A673 (cell line): ENCODE results near the gene AMOTL1. TPM values are rescaled to one million over a fixed set of nuclear protein-coding genes. Genes with fewer than 3 reads are reported as not detected.
A peak's percentile ranks its signal among the peaks of the same experiment; 100 is the strongest.

Experiments used
- BruUV-seq: library from RNA; stranded (reverse); fragments of 400-500 nt; replicated peaks from 2 replicates; lab custom pipeline; 2021; lab: Mats Ljungman, UMichigan
- CTCF ChIA-PET: fragments of 300-600 bp; sonication (Branson Sonifier 250); formaldehyde crosslinking; loops from one replicate; lab custom pipeline; 2022; ENCODE audit warnings: antibody characterized with exemption; lab: Charles Lee
- POLR2A ChIA-PET: fragments of 300-600 bp; sonication (Branson Sonifier 250); formaldehyde crosslinking; loops from one replicate; lab custom pipeline; 2022; ENCODE audit warnings: antibody characterized with exemption; ENCODE audit not compliant: low non-redundant PET; lab: Charles Lee
- DNase-seq: peaks from one replicate; pipeline ENCODE4 v3.0.0-alpha.2; 2015; ENCODE audit warnings: low spot score
- H3K27ac ChIP-seq: fragments of 200-600 bp; sonication (generic); 2 replicates; pipeline ENCODE4 v1.5.1; 2016; ENCODE audit warnings: mixed run types, low read depth, mild to moderate bottlenecking, mixed read lengths, antibody characterized with exemption, low read length; ENCODE audit not compliant: poor library complexity, severe bottlenecking
- H3K27me3 ChIP-seq: fragments of 200-600 bp; sonication (generic); replicated peaks from 2 replicates; pipeline ENCODE4 v1.6.1; 2017; ENCODE audit warnings: mixed run types, low read depth, mild to moderate bottlenecking, mixed read lengths, antibody characterized with exemption, low read length; ENCODE audit not compliant: insufficient read depth, poor library complexity
- H3K36me3 ChIP-seq: fragments of 200-600 bp; sonication (generic); 2 replicates; pipeline ENCODE4 v1.6.1; 2016; ENCODE audit warnings: mixed run types, mild to moderate bottlenecking, mixed read lengths, antibody characterized with exemption, low read length; ENCODE audit not compliant: insufficient read depth, poor library complexity, severe bottlenecking
- H3K4me1 ChIP-seq: fragments of 200-600 bp; sonication (generic); 2 replicates; pipeline ENCODE4 v1.6.1; 2017; ENCODE audit warnings: mixed run types, mild to moderate bottlenecking, mixed read lengths, antibody characterized with exemption, low read length; ENCODE audit not compliant: insufficient read depth, poor library complexity, severe bottlenecking
- H3K4me3 ChIP-seq: fragments of 200-600 bp; sonication (generic); 2 replicates; pipeline ENCODE4 v1.5.1; 2016; ENCODE audit warnings: low read depth, mixed run types, mild to moderate bottlenecking, mixed read lengths, low read length; ENCODE audit not compliant: poor library complexity, severe bottlenecking
- H3K9me3 ChIP-seq: fragments of 200-600 bp; sonication (generic); 2 replicates; pipeline ENCODE4 v1.6.1; 2016; ENCODE audit warnings: mixed run types, low read depth, mild to moderate bottlenecking, mixed read lengths, antibody characterized with exemption, low read length; ENCODE audit not compliant: poor library complexity, severe bottlenecking
- CTCF ChIP-seq: fragments of 300-800, 200-600 bp; sonication (generic); conservative IDR thresholded peaks from 2 replicates; pipeline ENCODE4 v1.5.1; 2017; ENCODE audit warnings: low read depth, mild to moderate bottlenecking, antibody characterized with exemption, low read length, moderate library complexity, mixed read lengths
- EZH2 ChIP-seq: fragments of 200-600 bp; sonication (generic); IDR thresholded peaks from 2 replicates; pipeline ENCODE4 v1.6.1; 2017; ENCODE audit warnings: borderline replicate concordance, low read depth, mild to moderate bottlenecking, mixed read lengths, antibody characterized with exemption, low read length; ENCODE audit not compliant: poor library complexity, severe bottlenecking
- intact Hi-C: fragments of 100-400 bp; cut with micrococcal nuclease; formaldehyde crosslinking; loops from one replicate; pipeline ENCODE4 v1.10.0; 2022; ENCODE audit not compliant: unreplicated experiment
- total RNA-seq: library from RNA; stranded (reverse); gene quantifications from 2 replicates; pipeline ENCODE4 v1.2.3, GENCODE V29; 2021

AMOTL1 gene
- total RNA-seq, 1 experiment from 2014 or later = 68.5 TPM

DNA sequence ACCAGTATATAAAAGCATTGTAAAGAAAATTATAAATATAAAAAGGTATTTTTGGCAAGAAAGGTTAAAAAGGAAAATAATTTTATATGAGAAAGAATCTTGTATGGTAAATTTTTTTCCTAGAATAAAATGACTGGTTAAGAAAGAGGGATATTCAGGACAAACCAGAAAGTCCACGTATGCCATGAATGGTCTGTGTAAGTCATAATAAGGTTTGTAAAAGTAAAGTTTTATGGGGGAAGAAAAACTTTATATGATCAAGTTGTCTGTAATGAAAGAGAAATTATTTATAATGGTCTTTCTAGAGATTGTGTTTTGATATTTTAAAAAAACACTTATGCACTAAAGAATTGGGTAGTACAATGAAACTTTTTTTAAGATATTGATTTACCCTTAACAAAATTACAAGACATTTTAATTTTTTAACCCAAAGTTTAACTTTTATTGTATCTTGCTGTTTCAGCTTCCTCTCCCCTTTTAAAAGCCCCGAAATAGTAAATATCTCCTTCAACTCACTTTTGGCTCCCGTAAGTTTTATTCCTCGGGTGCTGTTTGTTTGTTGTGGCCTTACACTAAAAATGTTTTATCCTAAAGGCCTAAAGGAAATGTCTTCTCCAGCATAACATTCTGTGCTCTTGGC, 47.7 kb downstream of the AMOTL1 start:
- Histone ChIP-seq H3K27ac (no peak overlapping the region), H3K27me3 (no peaks in the 10 kb centered on the region), H3K36me3 (peaks cover 50% of the 10 kb centered on the region), H3K4me3 (no peak overlapping the region), H3K9me3 (peaks cover 35% of the 10 kb centered on the region), H3K4me1 (no peaks in the 10 kb centered on the region)
- TF ChIP-seq CTCF = no peak
- no peak for TF ChIP-seq EZH2
- intact Hi-C loops = no loop called here
- CTCF ChIA-PET = no interaction called here
- POLR2A ChIA-PET = no interaction called here
- no TSS peak for BruUV-seq
- DNase-seq = peak; percentile 57

DNA sequence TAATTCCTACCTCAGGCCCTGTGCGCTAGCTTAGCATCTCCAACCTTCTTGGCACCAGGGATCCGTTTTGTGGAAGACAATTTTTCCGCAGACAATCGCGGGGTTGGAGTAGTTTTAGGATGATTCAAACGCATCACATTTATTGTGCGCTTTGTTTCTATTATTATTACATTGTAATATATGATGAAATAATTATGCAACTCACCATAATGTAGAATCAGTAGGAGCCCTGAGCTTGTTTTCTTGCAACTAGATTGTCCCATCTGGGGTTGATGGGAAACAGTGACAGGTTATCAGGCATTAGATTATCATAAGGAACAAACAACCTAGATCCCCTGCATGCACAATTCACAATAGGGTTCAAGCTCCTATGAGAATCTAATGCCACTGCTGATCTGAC, 52.3 kb downstream of the AMOTL1 start:
- ChIA-PET POLR2A (no interaction called here), CTCF (no interaction called here)
- peaks cover 22% of the 10 kb centered on the region for H3K9me3 ChIP-seq
- no peaks in the 10 kb centered on the region for H3K4me1 ChIP-seq
- no peak overlapping the region for H3K27ac ChIP-seq
- peaks cover 34% of the 10 kb centered on the region for H3K36me3 ChIP-seq
- no peaks in the 10 kb centered on the region for H3K27me3 ChIP-seq
- DNase-seq = no peak
- no peak overlapping the region for H3K4me3 ChIP-seq
- TF ChIP-seq CTCF = no peak
- TF ChIP-seq EZH2 = no peak
- intact Hi-C loops = no loop called here
- BruUV-seq = no TSS peak

DNA sequence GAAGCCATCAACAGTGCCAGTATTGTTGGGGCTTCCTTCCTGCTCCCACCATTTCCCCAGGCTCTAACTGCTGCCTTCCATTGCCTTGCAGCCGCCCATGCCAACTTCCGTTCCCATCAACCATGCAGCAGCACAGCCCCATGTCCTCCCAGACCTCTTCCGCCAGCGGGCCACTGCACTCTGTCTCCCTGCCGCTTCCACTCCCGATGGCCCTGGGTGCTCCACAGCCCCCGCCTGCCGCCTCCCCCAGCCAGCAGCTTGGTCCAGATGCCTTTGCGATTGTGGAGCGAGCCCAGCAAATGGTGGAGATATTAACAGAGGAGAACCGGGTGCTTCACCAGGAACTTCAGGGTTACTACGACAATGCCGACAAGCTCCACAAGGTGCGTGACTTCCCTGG, 53.3 kb downstream of the AMOTL1 start:
- Histone ChIP-seq H3K4me1 (peaks cover 7% of the 10 kb centered on the region), H3K4me3 (no peak overlapping the region), H3K9me3 (peaks cover 12% of the 10 kb centered on the region), H3K36me3 (peaks cover 28% of the 10 kb centered on the region), H3K27me3 (no peaks in the 10 kb centered on the region), H3K27ac (no peak overlapping the region)
- ChIA-PET CTCF (no interaction called here), POLR2A (no interaction called here)
- intact Hi-C loops = no loop called here
- DNase-seq = no peak
- no peak for TF ChIP-seq CTCF
- no peak for TF ChIP-seq EZH2
- BruUV-seq = no TSS peak
